ENCODE measurements around the gene SLC1A7.

GRCh38 chr1:53143527-53143926 lies 1.1 kb upstream of the SLC1A7 start:
- TF ChIP-seq CTCF (IDR thresholded peaks at IDR 0.05) (no peak), EZH2 (IDR thresholded peaks at IDR 0.05; ENCODE audit: borderline replicate concordance, insufficient read depth, low read depth, low read length, poor library complexity, severe bottlenecking) (no peak)
